Measurements from ENCODE around the gene SPATA18.

Gene SPATA18

DNA sequence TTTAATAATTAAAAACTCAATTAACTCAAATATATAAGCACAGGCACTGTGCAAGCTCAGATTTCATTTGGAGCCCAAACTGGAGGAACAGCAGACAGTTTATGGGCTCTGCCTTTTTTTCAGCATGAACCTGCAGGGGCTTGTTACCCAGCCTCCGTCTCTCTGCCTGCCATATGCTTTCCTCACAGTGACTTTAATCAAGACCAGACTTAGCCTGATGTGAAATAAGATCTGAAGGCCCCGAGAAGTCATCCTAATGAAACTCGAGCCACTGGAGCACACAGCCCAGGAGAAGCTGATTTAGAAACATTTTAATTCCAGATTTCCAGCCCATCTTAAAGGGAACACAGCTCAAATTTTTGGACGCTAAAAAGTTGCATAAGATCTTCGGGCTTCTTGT lies 55.6 kb downstream of the SPATA18 start:
- ChIA-PET POLR2A (ENCODE audit: low non-redundant PET) (no interaction called here), CTCF (no interaction called here)
- DNase-seq (ENCODE audit: low spot score): no peak
- TF ChIP-seq, protein P1, sequence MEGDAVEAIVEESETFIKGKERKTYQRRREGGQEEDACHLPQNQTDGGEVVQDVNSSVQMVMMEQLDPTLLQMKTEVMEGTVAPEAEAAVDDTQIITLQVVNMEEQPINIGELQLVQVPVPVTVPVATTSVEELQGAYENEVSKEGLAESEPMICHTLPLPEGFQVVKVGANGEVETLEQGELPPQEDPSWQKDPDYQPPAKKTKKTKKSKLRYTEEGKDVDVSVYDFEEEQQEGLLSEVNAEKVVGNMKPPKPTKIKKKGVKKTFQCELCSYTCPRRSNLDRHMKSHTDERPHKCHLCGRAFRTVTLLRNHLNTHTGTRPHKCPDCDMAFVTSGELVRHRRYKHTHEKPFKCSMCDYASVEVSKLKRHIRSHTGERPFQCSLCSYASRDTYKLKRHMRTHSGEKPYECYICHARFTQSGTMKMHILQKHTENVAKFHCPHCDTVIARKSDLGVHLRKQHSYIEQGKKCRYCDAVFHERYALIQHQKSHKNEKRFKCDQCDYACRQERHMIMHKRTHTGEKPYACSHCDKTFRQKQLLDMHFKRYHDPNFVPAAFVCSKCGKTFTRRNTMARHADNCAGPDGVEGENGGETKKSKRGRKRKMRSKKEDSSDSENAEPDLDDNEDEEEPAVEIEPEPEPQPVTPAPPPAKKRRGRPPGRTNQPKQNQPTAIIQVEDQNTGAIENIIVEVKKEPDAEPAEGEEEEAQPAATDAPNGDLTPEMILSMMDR (conservative IDR thresholded peaks at IDR 0.05; ENCODE audit: low read depth): no peak
- H3K27ac ChIP-seq: no peak overlapping the region

DNA sequence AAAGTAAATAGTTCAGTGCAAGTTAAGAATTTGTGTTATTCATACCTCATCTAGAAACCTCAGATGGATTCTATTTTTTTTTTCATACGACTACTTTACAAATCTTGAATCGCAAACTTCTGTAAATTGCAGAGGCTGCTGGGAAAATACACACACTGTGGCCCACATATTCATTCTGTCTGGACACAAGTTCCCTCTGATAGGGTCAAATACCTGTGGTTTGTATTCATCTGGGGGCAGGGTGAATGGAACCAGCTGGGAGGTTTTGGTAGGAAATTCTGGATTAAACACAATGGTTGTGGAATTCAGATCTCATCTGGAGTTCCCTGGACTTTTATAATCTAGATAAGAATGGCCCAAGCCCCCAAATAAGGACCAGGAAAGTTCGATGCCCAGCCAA lies 56.2 kb downstream of the SPATA18 start:
- DNase-seq (ENCODE audit: low spot score): no peak
- TF ChIP-seq, protein P1 (conservative IDR thresholded peaks at IDR 0.05; ENCODE audit: low read depth): no peak
- no peak overlapping the region for H3K27ac ChIP-seq
- ChIA-PET POLR2A (ENCODE audit: low non-redundant PET) (no interaction called here), CTCF (interaction anchor here (0.5 kb wide), 1 partner anchor 382 kb away, joined by 3 read pairs; no protein-coding TSS in a partner anchor)

DNA sequence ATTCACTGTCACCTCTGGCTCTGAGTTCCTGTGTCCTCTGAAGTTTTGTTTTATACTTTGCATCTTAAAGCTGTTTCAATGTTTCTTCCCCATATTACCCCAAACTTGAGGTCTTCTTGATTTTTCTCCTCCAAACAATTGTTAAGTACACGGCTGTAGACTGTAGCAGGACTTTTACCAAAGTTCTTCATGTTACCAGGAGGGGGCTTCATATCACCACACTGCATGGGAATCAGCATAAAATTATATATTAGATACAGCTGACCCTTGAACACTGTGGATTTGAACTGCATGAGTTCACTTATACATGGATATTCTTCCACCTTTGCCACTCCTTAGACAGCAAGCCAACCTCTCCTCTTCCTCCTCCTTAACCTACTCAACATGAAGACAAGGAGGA lies 56.6 kb downstream of the SPATA18 start:
- no peak overlapping the region for H3K27ac ChIP-seq
- TF ChIP-seq, protein P1 (conservative IDR thresholded peaks at IDR 0.05; ENCODE audit: low read depth): no peak
- POLR2A ChIA-PET (ENCODE audit: low non-redundant PET): no interaction called here
- DNase-seq (ENCODE audit: low spot score): no peak
- CTCF ChIA-PET: interaction anchor here (0.5 kb wide), 2 partner anchors 381 to 1020 kb away, joined by 3 read pairs; no protein-coding TSS in a partner anchor

DNA sequence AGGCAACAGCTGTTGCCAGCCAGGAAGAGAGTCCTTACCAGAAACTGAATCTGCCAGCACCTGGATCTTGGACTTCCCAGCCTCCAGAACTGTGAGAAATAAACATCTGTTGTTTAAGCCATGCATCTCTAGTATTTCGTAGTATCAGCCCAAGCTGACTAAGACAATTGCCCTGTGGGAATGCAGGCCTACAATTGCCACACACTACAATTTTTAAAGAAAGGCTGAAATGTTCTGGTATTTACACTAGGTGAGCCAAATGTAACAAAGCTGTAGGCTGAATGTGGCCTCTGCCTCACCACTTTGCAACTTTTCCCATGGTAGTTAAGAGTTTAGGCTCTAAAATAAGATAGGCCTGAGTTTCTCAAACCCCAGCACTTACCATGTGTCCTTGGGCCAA lies 59.1 kb downstream of the SPATA18 start:
- CTCF ChIA-PET: interaction anchor here (0.6 kb wide), 2 partner anchors 21 to 774 kb away, joined by 3 read pairs; no protein-coding TSS in a partner anchor
- DNase-seq (ENCODE audit: low spot score): no peak
- TF ChIP-seq, protein P1 (conservative IDR thresholded peaks at IDR 0.05; ENCODE audit: low read depth): no peak
- H3K27ac ChIP-seq: no peak overlapping the region
- POLR2A ChIA-PET (ENCODE audit: low non-redundant PET): no interaction called here

DNA sequence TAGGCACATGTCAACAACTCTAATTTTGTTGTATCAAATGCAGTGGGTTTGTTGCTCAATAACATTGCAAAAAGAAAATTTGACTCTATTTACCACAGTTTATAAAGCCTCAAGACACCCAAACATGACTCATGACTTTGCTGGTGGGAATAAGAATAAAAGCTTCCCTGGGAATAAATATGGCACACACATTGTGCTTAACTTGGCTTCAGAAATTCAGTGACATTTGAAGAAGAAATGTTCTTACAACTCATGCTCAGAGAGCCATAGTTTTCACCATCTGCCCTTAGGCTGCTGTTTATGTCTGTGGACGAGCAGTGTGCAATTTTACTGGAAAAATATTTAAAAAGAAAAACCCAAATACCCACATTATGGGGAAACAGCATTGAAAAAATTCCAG lies 60.9 kb downstream of the SPATA18 start:
- H3K27ac ChIP-seq: no peak overlapping the region
- POLR2A ChIA-PET (ENCODE audit: low non-redundant PET): no interaction called here
- DNase-seq (ENCODE audit: low spot score): no peak
- TF ChIP-seq, protein P1 (conservative IDR thresholded peaks at IDR 0.05; ENCODE audit: low read depth): no peak
- CTCF ChIA-PET: no interaction called here

DNA sequence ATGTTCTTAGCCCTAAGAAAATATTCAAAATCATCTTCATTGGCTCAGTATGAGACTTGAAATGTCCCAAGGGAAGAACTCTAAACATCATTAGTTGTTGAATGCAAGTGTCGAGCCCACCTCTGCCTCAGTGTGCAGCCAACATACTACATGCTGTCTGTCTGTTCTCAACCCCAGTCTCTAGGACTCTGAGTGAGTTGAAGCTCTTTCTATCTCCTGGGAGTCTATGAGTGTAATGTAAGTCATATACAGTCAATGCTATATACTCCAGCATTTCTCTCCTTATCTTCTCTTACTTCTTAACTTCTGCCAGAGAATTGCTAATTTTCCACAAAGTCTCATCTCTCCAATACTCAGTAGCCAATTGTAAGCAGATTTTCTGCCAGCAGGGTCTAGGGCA lies 61.3 kb downstream of the SPATA18 start:
- TF ChIP-seq, protein P1 (conservative IDR thresholded peaks at IDR 0.05; ENCODE audit: low read depth): no peak
- POLR2A ChIA-PET (ENCODE audit: low non-redundant PET): no interaction called here
- H3K27ac ChIP-seq: no peak overlapping the region
- DNase-seq (ENCODE audit: low spot score): no peak
- CTCF ChIA-PET: interaction anchor here (0.6 kb wide), 1 partner anchor 25 kb away, joined by 3 read pairs; no protein-coding TSS in a partner anchor

DNA sequence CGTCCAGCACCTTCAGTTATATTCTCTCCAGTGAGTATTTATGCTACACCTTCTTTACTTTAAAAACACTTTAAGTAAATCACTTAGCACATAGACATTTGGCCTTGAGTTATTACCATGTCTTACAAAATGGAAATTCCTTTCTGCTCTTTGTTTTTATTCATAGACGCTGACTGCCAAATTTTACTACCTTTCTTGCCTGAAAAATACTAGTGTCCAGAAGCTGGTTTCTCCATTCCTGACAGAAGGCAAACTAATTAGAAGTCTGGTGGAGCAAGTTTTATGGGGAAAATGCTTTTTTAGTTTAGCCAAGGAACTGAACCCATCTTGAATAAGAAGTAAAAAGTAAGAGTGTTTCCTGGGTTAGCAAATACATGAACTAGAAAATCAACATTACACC lies 65.5 kb downstream of the SPATA18 start:
- ChIA-PET CTCF (no interaction called here), POLR2A (ENCODE audit: low non-redundant PET) (no interaction called here)
- H3K27ac ChIP-seq: no peak overlapping the region
- TF ChIP-seq, protein P1 (conservative IDR thresholded peaks at IDR 0.05; ENCODE audit: low read depth): no peak
- DNase-seq (ENCODE audit: low spot score): no peak
